Nephron (organoid): Measurements from ENCODE around the gene PLEKHG7.
"Not testable (repeated sequence)": the region's sequence is repeated elsewhere in the genome, so short reads cannot be mapped to it uniquely, and the experiment has no call there.

Experiments used
- H3K27ac Mint-ChIP-seq, 3 experiments: 2 replicates each; pipeline ENCODE4 v1.8.0; 2020; ENCODE audit warnings: mixed read lengths in 3 of 3, mild to moderate bottlenecking in 2 of 3, moderate library complexity in 1 of 3
- H3K27me3 Mint-ChIP-seq: 2 replicates; pipeline ENCODE4 v1.8.0; 2021; ENCODE audit warnings: low read depth, mild to moderate bottlenecking, moderate library complexity, mixed read lengths
- H3K36me3 Mint-ChIP-seq: 2 replicates; pipeline ENCODE4 v1.8.0; 2020; ENCODE audit warnings: low read depth, mixed read lengths
- H3K4me1 Mint-ChIP-seq: 2 replicates; pipeline ENCODE4 v1.8.0; 2020; ENCODE audit warnings: mixed read lengths
- H3K4me3 Mint-ChIP-seq, 3 experiments: 2 replicates each; pipeline ENCODE4 v1.8.0; 2020; ENCODE audit warnings: mild to moderate bottlenecking in 3 of 3, mixed read lengths in 3 of 3, moderate library complexity in 2 of 3
- H3K9me3 Mint-ChIP-seq: 2 replicates; pipeline ENCODE4 v1.8.0; 2020; ENCODE audit warnings: mixed read lengths
- CTCF ChIP-seq, 3 experiments: fragments of 200-600 bp; sonication (generic); IDR thresholded peaks; one replicate each; pipeline ENCODE4 v1.5.0; 2021; ENCODE audit warnings: antibody characterized with exemption in 3 of 3; ENCODE audit not compliant: unreplicated experiment in 3 of 3

Gene PLEKHG7

GRCh38 chr12:92740411-92740810 lies 37.6 kb downstream of the PLEKHG7 start:
- H3K27ac Mint-ChIP-seq, result no peak overlapping the region
- H3K4me1 Mint-ChIP-seq, result peaks cover 28% of the 10 kb centered on the region
- TF ChIP-seq CTCF (IDR thresholded peaks at IDR 0.05; ENCODE audit: unreplicated experiment in 3 of 3), result no peak
- no peaks in the 10 kb centered on the region for H3K36me3 Mint-ChIP-seq
- no peaks in the 10 kb centered on the region for H3K9me3 Mint-ChIP-seq
- no peaks in the 10 kb centered on the region for H3K27me3 Mint-ChIP-seq
- no peak overlapping the region for H3K4me3 Mint-ChIP-seq

- H3K27me3 Mint-ChIP-seq, result no peaks in the 10 kb centered on the region
- no peak overlapping the region for H3K27ac Mint-ChIP-seq
These were observed 40.2 kb downstream of the PLEKHG7 start for GRCh38 chr12:92743026-92743425.

GRCh38 chr12:92745856-92746550 lies 43.2 kb downstream of the PLEKHG7 start:
- Mint-ChIP-seq H3K27me3 (no peaks in the 10 kb centered on the region), H3K36me3 (no peaks in the 10 kb centered on the region), H3K4me3 (no peak overlapping the region), H3K27ac (peak overlapping the region in 2 of 3 experiments; percentile 41 to 80), H3K9me3 (no peaks in the 10 kb centered on the region), H3K4me1 (peaks cover 19% of the 10 kb centered on the region)
- no peak for TF ChIP-seq CTCF (IDR thresholded peaks at IDR 0.05; ENCODE audit: unreplicated experiment in 3 of 3)

More at GRCh38 chr12:92743026-92743425, 40.2 kb downstream of the PLEKHG7 start:
- no peaks in the 10 kb centered on the region for H3K36me3 Mint-ChIP-seq
- no peak overlapping the region for H3K4me3 Mint-ChIP-seq
- H3K4me1 Mint-ChIP-seq, result peaks cover 32% of the 10 kb centered on the region
- no peak for TF ChIP-seq CTCF (IDR thresholded peaks at IDR 0.05; ENCODE audit: unreplicated experiment in 3 of 3)
- no peaks in the 10 kb centered on the region for H3K9me3 Mint-ChIP-seq

- H3K27ac Mint-ChIP-seq, result peak overlapping the region in 1 of 3 experiments; percentile 80
- H3K9me3 Mint-ChIP-seq, result no peaks in the 10 kb centered on the region
- TF ChIP-seq CTCF (IDR thresholded peaks at IDR 0.05; ENCODE audit: unreplicated experiment in 3 of 3), result no peak
- peaks cover 19% of the 10 kb centered on the region for H3K4me1 Mint-ChIP-seq
- no peaks in the 10 kb centered on the region for H3K36me3 Mint-ChIP-seq
- H3K27me3 Mint-ChIP-seq, result no peaks in the 10 kb centered on the region
- no peak overlapping the region for H3K4me3 Mint-ChIP-seq
These were observed 44.4 kb downstream of the PLEKHG7 start for GRCh38 chr12:92747151-92747550.

GRCh38 chr12:92749691-92750090 lies 46.9 kb downstream of the PLEKHG7 start:
- H3K4me1 Mint-ChIP-seq, result peaks cover 27% of the 10 kb centered on the region
- not testable (repeated sequence) for H3K36me3 Mint-ChIP-seq, H3K27me3 Mint-ChIP-seq, H3K9me3 Mint-ChIP-seq, H3K4me3 Mint-ChIP-seq, H3K27ac Mint-ChIP-seq

- Mint-ChIP-seq H3K27me3 (no peaks in the 10 kb centered on the region), H3K4me1 (peaks cover 33% of the 10 kb centered on the region), H3K9me3 (peaks cover 3% of the 10 kb centered on the region), H3K36me3 (no peaks in the 10 kb centered on the region), H3K4me3 (no peak overlapping the region), H3K27ac (peak overlapping the region in 2 of 3 experiments; percentile 45 to 77)
- TF ChIP-seq CTCF (IDR thresholded peaks at IDR 0.05; ENCODE audit: unreplicated experiment in 3 of 3), result no peak
These were observed 51.4 kb downstream of the PLEKHG7 start for GRCh38 chr12:92753976-92754885.
